ENCODE measurements around the gene GNMT. TPM values are rescaled to one million over a fixed set of nuclear protein-coding genes. Genes with fewer than 3 reads are reported as not detected.

Gene GNMT
- total and polyA plus RNA-seq, 2 experiments from 2014 or later = 4.4 to 16.2 TPM

- TF ChIP-seq EZH2phosphoT487 (IDR thresholded peaks at IDR 0.05; ENCODE audit: low read depth, severe bottlenecking, unreplicated experiment) = no peak
- TF ChIP-seq CTCF (IDR thresholded peaks at IDR 0.05; ENCODE audit: poor library complexity) = no peak
- TF ChIP-seq EZH2 (IDR thresholded peaks at IDR 0.05; ENCODE audit: borderline replicate concordance) = no peak
- H2AFZ ChIP-seq = no peak overlapping the region
- H3K27me3 ChIP-seq = no peaks in the 10 kb centered on the region
- no peak for DNase-seq (ENCODE audit: low spot score)
- H3K27ac ChIP-seq = no peak overlapping the region
- H3K4me1 ChIP-seq (ENCODE audit: insufficient read depth) = no peaks in the 10 kb centered on the region
- no peak overlapping the region for H3K4me2 ChIP-seq
- WGBS (ENCODE audit: low lambda C conversion rate, missing lambda C conversion rate) = 93% methylated on average over 13 of the region's 13 CpGs
- H3K9me2 ChIP-seq (replicated peaks; ENCODE audit: insufficient read depth) = no peaks in the 10 kb centered on the region
- peaks cover 39% of the 10 kb centered on the region for H3K79me2 ChIP-seq
- no peaks in the 10 kb centered on the region for H3K36me3 ChIP-seq (replicated peaks; ENCODE audit: insufficient read depth, low read depth)
- H4K20me1 ChIP-seq (ENCODE audit: insufficient read depth, poor library complexity, severe bottlenecking) = no peaks in the 10 kb centered on the region
- no peak overlapping the region for H3K4me3 ChIP-seq
- no peaks in the 10 kb centered on the region for H3K9me3 ChIP-seq (ENCODE audit: low read depth)
Measured at GRCh38 chr6:42937548-42938427, 22.8 kb upstream of the GNMT start.

- Histone ChIP-seq H3K4me2 (no peak overlapping the region), H3K9me2 (replicated peaks; ENCODE audit: insufficient read depth) (no peaks in the 10 kb centered on the region), H2AFZ (no peak overlapping the region), H4K20me1 (ENCODE audit: insufficient read depth, poor library complexity, severe bottlenecking) (no peaks in the 10 kb centered on the region), H3K27me3 (no peaks in the 10 kb centered on the region), H3K4me3 (no peak overlapping the region), H3K4me1 (ENCODE audit: insufficient read depth) (no peaks in the 10 kb centered on the region), H3K79me2 (peaks cover 33% of the 10 kb centered on the region), H3K27ac (no peak overlapping the region), H3K9me3 (ENCODE audit: low read depth) (no peaks in the 10 kb centered on the region), H3K36me3 (replicated peaks; ENCODE audit: insufficient read depth, low read depth) (no peaks in the 10 kb centered on the region)
- WGBS (ENCODE audit: low lambda C conversion rate, missing lambda C conversion rate) = 96% methylated on average over 5 of the region's 5 CpGs
- TF ChIP-seq EZH2phosphoT487 (IDR thresholded peaks at IDR 0.05; ENCODE audit: low read depth, severe bottlenecking, unreplicated experiment) (no peak), CTCF (IDR thresholded peaks at IDR 0.05; ENCODE audit: poor library complexity) (no peak), EZH2 (IDR thresholded peaks at IDR 0.05; ENCODE audit: borderline replicate concordance) (no peak)
- DNase-seq (ENCODE audit: low spot score) = no peak
Measured at GRCh38 chr6:42938428-42938796, 22.1 kb upstream of the GNMT start.

GRCh38 chr6:42938987-42939809 lies 21.4 kb upstream of the GNMT start:
- peak; percentile 38 for DNase-seq (ENCODE audit: low spot score)
- H3K27me3 ChIP-seq = no peaks in the 10 kb centered on the region
- TF ChIP-seq EZH2 (IDR thresholded peaks at IDR 0.05; ENCODE audit: borderline replicate concordance) (no peak), CTCF (IDR thresholded peaks at IDR 0.05; ENCODE audit: poor library complexity) (no peak), EZH2phosphoT487 (IDR thresholded peaks at IDR 0.05; ENCODE audit: low read depth, severe bottlenecking, unreplicated experiment) (no peak)
- 88% methylated on average over 9 of the region's 9 CpGs for WGBS (ENCODE audit: low lambda C conversion rate, missing lambda C conversion rate)
- H3K4me2 ChIP-seq = no peak overlapping the region
- H3K27ac ChIP-seq = peak overlapping the region; percentile 51
- no peaks in the 10 kb centered on the region for H4K20me1 ChIP-seq (ENCODE audit: insufficient read depth, poor library complexity, severe bottlenecking)
- peaks cover 25% of the 10 kb centered on the region for H3K79me2 ChIP-seq
- H3K4me1 ChIP-seq (ENCODE audit: insufficient read depth) = no peaks in the 10 kb centered on the region
- no peaks in the 10 kb centered on the region for H3K36me3 ChIP-seq (replicated peaks; ENCODE audit: insufficient read depth, low read depth)
- H2AFZ ChIP-seq = no peak overlapping the region
- H3K4me3 ChIP-seq = no peak overlapping the region
- no peaks in the 10 kb centered on the region for H3K9me3 ChIP-seq (ENCODE audit: low read depth)
- H3K9me2 ChIP-seq (replicated peaks; ENCODE audit: insufficient read depth) = no peaks in the 10 kb centered on the region
